AML-193 (cell line): ENCODE data around the gene VRK3.

Source experiments
- DNase-seq, 2 experiments: peaks; one replicate each; lab custom pipeline; 2025; lab: John Stamatoyannopoulos, UW

VRK3 gene

DNA sequence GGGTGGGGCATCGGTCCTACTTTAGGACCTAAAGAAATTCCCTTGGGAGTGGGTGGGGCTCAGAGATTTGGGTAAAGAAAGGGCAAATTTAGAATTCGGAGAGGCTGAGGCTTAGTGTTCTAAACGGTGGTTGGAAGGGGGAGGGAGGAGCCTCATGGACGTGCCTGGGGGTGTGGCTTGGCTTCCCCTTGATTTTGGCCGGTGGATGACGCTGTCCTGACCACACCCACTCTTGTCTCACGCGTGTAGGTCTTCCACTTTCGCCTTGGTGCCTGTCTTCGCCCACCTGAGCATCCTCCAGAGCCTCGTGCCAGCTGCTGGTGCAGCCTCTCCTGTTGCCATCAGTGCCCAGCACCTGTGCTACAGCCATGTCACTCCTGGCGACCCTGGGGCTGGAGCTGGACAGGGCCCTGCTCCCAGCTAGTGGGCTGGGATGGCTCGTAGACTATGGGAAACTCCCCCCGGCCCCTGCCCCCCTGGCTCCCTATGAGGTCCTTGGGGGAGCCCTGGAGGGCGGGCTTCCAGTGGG is 94.6 kb downstream of the VRK3 start:
- no peak for DNase-seq

DNA sequence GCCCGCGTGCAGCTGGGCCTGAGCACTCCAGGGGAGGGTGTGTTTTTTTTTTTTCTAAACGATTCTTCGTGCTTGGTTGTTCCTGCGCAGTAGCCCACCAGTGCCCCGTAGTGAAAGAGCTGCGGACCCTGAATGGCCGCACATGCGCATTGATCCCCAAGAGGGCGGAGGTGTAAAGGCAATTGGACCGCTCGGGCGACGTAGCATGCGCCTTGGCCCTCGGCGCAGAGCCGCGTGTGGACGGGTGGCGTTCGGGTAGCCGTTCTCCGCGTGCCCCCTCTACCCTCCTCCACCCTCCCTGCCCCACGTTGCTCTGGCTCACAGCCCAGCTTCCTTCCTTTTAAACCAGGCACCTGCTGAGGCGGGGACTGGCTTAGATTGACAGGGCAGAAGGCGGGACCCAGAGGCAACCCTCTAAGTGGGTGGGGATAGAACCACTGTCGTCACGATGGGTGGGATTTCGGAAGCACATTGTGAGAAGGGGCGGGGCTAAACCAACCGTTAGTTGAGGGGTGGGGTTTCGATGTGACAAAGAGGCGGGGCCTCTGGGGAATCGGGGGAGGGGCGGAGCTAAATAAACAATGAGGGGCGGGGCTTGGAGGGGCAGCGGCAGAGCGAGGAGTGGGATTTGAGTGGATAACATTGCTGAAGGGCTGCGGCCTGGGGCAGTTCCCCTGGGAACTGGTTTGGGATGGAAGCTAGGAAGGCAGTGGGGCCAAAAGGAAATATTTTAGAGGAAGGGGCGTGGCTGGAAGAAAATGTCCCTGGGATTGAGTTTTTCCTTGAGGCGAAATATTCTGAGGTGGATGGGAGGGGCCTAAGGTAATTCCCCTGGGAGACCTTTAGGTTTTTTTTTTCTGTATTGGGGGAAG is 95.3 kb downstream of the VRK3 start:
- DNase-seq = peak; percentile 80 to 86

DNA sequence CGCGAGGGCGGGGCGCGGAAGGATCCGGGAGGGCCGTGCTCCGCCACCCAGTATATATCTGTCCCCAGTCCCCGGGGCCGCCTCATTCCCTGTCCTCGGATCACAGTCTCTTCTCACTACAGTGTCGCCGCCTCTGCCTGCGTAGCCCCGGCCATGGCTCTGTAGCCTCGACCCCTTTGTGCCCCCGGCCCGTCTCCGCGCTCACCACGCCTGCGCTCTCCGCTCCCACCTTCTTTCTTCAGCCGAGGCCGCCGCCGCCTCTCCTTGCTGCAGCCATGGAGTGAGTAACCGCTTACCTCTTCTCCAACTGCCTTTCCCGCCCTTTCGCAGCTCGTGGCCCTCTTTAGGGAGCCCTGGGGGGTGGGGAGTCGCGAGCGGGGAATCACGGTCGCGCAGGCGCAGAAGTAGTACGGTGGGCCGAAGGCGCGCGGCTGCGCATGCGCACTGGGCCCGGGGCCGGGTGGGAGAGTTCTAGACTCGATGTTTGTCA is 96.0 kb downstream of the VRK3 start, which contains the start of the genes ATF5 and NUP62:
TSS of gene ATF5 (plus strand) at position 85 of the 490 bp plus-strand sequence. CDS start 1,646 bp downstream, outside the sequence.
TSS of gene NUP62 (minus strand) at position 384 of the 490 bp plus-strand sequence. CDS start 19,697 bp downstream, outside the sequence.
- DNase-seq = peak; percentile 80 to 81

DNA sequence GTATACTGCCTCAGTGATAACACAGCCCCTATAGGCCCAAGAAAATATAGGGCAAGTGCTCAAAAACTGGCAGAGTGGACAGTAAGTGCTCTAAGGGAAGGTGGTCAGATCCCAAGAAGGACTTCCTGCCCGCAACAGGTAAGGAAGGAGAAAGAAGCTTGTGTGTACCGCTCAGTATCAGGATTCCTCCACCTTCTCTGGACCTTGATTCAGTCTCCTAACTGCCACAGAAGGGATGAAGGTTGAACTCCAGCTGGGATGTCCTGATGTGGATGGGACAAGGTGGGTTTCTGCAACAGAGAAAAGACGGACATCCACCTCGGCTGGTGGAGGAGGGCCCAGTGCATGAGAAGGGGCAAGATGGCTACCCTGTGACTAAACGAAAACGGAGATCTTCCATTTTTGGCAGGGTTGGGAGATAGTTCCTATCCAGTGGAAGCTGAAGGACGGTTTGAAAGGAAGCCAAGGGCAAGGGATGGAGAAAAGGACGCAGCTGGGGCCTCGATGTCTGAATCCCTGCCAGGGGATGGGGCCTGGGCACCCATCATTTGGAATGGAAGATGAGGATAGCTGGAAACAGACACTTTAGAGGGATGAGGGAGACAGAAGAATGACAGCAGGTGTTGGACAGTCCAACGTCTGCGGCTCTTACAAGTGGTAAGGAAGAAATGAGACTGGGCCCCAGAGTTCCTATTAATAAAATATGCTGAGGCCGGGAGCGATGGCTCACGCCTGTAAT is 97.5 kb downstream of the VRK3 start:
- DNase-seq = no peak

DNA sequence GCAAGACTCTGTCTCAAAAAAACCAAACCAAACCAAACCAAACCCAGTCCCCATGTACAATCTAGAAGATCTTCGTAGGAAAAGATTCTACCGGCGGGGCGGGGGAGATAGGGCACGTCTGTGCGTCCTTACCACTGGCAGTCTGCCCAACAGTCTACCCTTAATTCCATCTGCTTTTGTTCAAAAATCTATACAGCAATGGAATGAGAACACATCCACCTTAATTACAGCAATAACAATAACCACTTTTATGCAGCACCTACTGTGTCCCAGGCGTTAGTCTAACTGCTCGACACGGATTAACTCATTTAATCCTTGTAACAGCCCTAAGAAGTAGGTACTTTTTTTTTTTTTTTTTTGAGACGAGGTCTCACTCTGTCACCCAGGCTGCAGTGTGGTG is 98.7 kb downstream of the VRK3 start:
- no peak for DNase-seq
